Lung microvascular endothelial cell (primary cell): ENCODE results near the gene LTBP2. TPM values are rescaled to one million over a fixed set of nuclear protein-coding genes. Genes with fewer than 3 reads are reported as not detected.
A peak's percentile ranks its signal among the peaks of the same experiment; 100 is the strongest.

Experiments used
- DNase-seq, 2 donors: peaks; one replicate each; pipeline versions ENCODE4 v3.0.0 to v3.0.0-alpha.2; 2010; ENCODE audit warnings: low read depth in 2 of 2
- total RNA-seq: library from RNA; depleted of rRNA; stranded (reverse); fragments of >200 nt; gene quantifications from 2 replicates; pipeline ENCODE4 v1.2.1, GENCODE V29; 2014

Gene LTBP2
- total RNA-seq, 1 donor from 2014 or later, result 6.2 TPM

GRCh38 chr14:74638966-74639365 lies 26.9 kb upstream of the LTBP2 start:
- no peak for DNase-seq

GRCh38 chr14:74638066-74638465 lies 26.0 kb upstream of the LTBP2 start:
- DNase-seq, result peak; percentile 18 to 60

- DNase-seq, result no peak
Observed at GRCh38 chr14:74637178-74637550, 25.1 kb upstream of the LTBP2 start.

GRCh38 chr14:74636424-74637177 lies 24.6 kb upstream of the LTBP2 start:
- DNase-seq, result no peak

GRCh38 chr14:74635847-74636246 lies 23.8 kb upstream of the LTBP2 start:
- no peak for DNase-seq

- DNase-seq, result peak in 1 of 2 donors; percentile 54
Observed at GRCh38 chr14:74634964-74635363, 22.9 kb upstream of the LTBP2 start.

GRCh38 chr14:74634481-74634880 lies 22.4 kb upstream of the LTBP2 start:
- DNase-seq, result no peak

GRCh38 chr14:74630881-74631690 lies 19.0 kb upstream of the LTBP2 start:
- DNase-seq, result peak; percentile 13 to 40

- no peak for DNase-seq
Observed at GRCh38 chr14:74628418-74628817, 16.4 kb upstream of the LTBP2 start.

GRCh38 chr14:74627076-74627475 lies 15.0 kb upstream of the LTBP2 start:
- DNase-seq, result no peak

GRCh38 chr14:74622257-74622656 lies 10.2 kb upstream of the LTBP2 start:
- DNase-seq, result no peak

GRCh38 chr14:74621556-74621955 lies 9.5 kb upstream of the LTBP2 start:
- DNase-seq, result no peak

GRCh38 chr14:74620923-74621322 lies 8.9 kb upstream of the LTBP2 start:
- no peak for DNase-seq

- DNase-seq, result peak; percentile 81 to 97
Observed at GRCh38 chr14:74620497-74620921, 8.5 kb upstream of the LTBP2 start.

- DNase-seq, result peak; percentile 30 to 94
Observed at GRCh38 chr14:74619672-74620131, 7.7 kb upstream of the LTBP2 start.

GRCh38 chr14:74618078-74618952 lies 6.3 kb upstream of the LTBP2 start:
- DNase-seq, result peak; percentile 53 to 92

GRCh38 chr14:74616996-74617700 lies 5.1 kb upstream of the LTBP2 start:
- DNase-seq, result peak; percentile 36 to 71

GRCh38 chr14:74616507-74616906 lies 4.5 kb upstream of the LTBP2 start:
- peak; percentile 63 to 92 for DNase-seq

- DNase-seq, result no peak
Observed at GRCh38 chr14:74615735-74616134, 3.7 kb upstream of the LTBP2 start.

- DNase-seq, result no peak
Observed at GRCh38 chr14:74614508-74615495, 2.8 kb upstream of the LTBP2 start.
